ENCODE data around the gene MRPL24. TPM values are rescaled to one million over a fixed set of nuclear protein-coding genes. Genes with fewer than 3 reads are reported as not detected.
A peak's percentile ranks its signal among the peaks of the same experiment; 100 is the strongest.

MRPL24 gene
- total and polyA plus RNA-seq, 9 of the 15 experiments (the other 6 are each of a cell fraction or from before 2014, with no cell fraction given) = 74.3 to 267 (median 113) TPM

DNA sequence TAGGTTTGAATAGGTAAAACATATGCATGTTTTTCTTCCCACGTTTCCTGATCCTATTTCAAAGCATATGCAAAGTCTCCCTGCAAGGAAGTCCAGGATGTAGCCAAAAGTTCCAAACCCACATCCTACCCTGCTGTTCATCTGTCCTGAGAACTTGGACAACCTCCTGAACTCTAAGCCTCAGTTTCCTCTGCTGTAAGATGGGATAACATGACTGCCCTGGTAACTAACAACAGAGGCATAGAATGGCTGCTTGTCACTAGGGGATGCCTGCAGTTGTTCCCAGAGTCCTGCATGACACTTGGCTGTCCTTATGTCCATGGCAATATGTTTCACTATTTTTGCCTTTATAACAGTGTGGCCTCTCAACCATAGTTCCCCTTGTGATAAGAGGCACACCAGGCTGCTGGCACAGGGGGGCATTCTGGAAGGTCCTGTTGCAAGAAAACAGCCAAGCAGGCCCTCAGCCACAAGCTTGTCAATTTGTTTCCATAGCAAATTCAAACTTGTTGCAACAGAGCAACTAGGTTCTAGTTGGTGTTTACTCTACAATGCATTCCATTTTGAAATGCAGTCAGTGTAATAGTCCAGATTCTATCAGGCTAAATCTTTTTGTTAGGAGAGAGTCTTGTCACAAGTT, 12.1 kb upstream of the MRPL24 start (continued):
- no peak for TF ChIP-seq POLR3A (IDR thresholded peaks at IDR 0.05; ENCODE audit: borderline replicate concordance, extremely low read depth, insufficient read depth, insufficient read length)
- TF ChIP-seq, protein P1, sequence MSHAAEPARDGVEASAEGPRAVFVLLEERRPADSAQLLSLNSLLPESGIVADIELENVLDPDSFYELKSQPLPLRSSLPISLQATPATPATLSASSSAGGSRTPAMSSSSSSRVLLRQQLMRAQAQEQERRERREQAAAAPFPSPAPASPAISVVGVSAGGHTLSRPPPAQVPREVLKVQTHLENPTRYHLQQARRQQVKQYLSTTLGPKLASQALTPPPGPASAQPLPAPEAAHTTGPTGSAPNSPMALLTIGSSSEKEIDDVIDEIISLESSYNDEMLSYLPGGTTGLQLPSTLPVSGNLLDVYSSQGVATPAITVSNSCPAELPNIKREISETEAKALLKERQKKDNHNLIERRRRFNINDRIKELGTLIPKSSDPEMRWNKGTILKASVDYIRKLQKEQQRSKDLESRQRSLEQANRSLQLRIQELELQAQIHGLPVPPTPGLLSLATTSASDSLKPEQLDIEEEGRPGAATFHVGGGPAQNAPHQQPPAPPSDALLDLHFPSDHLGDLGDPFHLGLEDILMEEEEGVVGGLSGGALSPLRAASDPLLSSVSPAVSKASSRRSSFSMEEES (CRISPR knock-in tag; IDR thresholded peaks at IDR 0.05) = no peak
- no peak for TF ChIP-seq TCF3 (CRISPR knock-in tag; IDR thresholded peaks at IDR 0.05)
- TF ChIP-seq ZNF263 (CRISPR knock-in tag; IDR thresholded peaks at IDR 0.05; ENCODE audit: borderline replicate concordance) = peak; percentile 26; the same call in 1 of the 2 replicates
- TF ChIP-seq BCOR (IDR thresholded peaks at IDR 0.05) = peak; percentile 78
- 0 out of 4 replicates have a peak, but pooled peaks of 1 of the 2 experiments have one; percentile 21 for TF ChIP-seq CSDE1 (IDR thresholded peaks at IDR 0.05)
- TF ChIP-seq, protein P2, sequence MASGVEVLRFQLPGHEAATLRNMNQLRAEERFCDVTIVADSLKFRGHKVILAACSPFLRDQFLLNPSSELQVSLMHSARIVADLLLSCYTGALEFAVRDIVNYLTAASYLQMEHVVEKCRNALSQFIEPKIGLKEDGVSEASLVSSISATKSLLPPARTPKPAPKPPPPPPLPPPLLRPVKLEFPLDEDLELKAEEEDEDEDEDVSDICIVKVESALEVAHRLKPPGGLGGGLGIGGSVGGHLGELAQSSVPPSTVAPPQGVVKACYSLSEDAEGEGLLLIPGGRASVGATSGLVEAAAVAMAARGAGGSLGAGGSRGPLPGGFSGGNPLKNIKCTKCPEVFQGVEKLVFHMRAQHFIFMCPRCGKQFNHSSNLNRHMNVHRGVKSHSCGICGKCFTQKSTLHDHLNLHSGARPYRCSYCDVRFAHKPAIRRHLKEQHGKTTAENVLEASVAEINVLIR (CRISPR knock-in tag; IDR thresholded peaks at IDR 0.05) = no peak
- TF ChIP-seq MEF2D (tag; conservative IDR thresholded peaks at IDR 0.05; ENCODE audit: low read depth) = no peak
- no peak for TF ChIP-seq RBBP5 (IDR thresholded peaks at IDR 0.05; ENCODE audit: borderline replicate concordance, insufficient read depth, low read length, poor library complexity, severe bottlenecking)
- TF ChIP-seq MCM5 (IDR thresholded peaks at IDR 0.05; ENCODE audit: low read depth) = no peak
- no peak for TF ChIP-seq SLC30A9 (CRISPR knock-in tag; IDR thresholded peaks at IDR 0.05)
- TF ChIP-seq XRCC4 (IDR thresholded peaks at IDR 0.05; ENCODE audit: extremely low read depth, insufficient read depth, insufficient read length) = no peak
- TF ChIP-seq BMI1 (IDR thresholded peaks at IDR 0.05; ENCODE audit: low read length) = no peak
- peak; percentile 70 for TF ChIP-seq RBM25 (IDR thresholded peaks at IDR 0.05; ENCODE audit: low read depth, low read length, severe bottlenecking)
